GM12872 (cell line): ENCODE data around the gene SUSD5.
A peak's percentile ranks its signal among the peaks of the same experiment; 100 is the strongest.

ENCODE experiments used
- TF ChIP-seq, protein P1 (sequence below): IDR thresholded peaks from 3 replicates; pipeline ENCODE4 v1.5.1; 2011; ENCODE audit warnings: low read depth, mild to moderate bottlenecking, low read length, moderate library complexity; ENCODE audit not compliant: insufficient read depth

SUSD5 gene

DNA sequence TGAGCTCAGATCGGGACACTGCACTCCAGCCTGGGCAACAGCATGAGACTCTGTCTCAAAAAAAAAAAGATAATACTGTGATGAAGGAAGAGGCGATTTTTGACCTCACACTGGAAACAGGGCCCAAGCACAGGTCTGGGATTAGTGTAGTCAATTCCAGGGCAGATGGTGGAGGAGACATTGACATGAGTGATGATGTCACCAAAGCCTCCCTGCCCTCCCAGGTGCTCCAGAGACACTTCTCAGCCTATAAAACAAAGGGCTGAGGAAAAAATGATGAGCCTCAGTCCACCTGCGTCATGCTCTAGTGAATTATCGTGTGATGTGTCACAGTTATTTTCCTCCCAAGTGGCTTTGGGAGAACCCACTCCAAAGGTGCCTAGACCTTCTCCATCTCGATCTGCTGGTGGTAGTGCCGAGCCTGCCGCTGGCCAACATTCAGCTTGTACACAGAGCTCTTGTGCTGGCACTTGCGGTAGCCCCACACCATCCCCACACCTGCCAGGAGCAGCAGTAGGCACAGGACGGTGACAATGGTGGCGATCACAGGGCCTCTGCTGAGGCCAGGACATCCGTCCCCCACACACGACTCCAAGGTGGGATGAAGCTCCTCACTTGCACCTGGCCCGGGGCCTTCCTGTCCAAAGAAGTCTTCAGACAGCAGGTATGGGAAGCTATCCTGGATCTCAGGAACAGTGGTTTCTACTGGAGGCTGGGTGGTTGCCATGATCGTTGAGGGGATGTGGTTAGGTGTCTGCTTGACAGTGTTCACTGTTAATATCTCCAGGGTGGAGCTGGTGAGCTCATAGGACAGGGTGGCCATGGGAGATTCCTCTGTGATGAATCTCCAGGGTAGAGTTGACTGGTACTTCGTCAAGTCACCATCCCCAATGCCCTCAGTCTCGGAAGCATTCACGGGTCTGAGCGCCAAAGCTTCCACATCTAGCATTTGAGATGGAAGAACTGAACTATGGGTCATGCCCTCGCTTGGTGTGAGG is 65.9 kb downstream of the SUSD5 start:
- TF ChIP-seq, protein P1, sequence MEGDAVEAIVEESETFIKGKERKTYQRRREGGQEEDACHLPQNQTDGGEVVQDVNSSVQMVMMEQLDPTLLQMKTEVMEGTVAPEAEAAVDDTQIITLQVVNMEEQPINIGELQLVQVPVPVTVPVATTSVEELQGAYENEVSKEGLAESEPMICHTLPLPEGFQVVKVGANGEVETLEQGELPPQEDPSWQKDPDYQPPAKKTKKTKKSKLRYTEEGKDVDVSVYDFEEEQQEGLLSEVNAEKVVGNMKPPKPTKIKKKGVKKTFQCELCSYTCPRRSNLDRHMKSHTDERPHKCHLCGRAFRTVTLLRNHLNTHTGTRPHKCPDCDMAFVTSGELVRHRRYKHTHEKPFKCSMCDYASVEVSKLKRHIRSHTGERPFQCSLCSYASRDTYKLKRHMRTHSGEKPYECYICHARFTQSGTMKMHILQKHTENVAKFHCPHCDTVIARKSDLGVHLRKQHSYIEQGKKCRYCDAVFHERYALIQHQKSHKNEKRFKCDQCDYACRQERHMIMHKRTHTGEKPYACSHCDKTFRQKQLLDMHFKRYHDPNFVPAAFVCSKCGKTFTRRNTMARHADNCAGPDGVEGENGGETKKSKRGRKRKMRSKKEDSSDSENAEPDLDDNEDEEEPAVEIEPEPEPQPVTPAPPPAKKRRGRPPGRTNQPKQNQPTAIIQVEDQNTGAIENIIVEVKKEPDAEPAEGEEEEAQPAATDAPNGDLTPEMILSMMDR = no peak

DNA sequence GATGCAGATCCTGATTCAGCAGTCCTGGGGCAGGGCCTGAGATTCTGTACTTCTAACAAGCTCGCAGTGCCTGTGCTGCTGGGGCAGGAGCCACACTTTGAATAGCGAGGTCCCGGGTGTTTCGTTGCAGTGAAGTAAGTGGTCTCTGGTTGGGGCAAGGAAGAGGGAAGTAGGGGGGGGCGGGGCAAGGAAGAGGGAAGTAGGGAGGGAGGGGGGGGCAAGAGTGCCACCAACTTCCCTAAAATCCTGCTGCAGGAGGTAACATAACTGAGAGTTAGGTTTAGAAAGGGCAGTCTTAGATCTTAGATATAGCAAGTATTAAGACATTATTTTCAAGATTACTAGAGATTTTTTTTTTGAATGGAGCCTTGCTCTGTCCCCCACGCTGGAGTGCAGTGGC is 69.3 kb downstream of the SUSD5 start:
- TF ChIP-seq, protein P1 = no peak

DNA sequence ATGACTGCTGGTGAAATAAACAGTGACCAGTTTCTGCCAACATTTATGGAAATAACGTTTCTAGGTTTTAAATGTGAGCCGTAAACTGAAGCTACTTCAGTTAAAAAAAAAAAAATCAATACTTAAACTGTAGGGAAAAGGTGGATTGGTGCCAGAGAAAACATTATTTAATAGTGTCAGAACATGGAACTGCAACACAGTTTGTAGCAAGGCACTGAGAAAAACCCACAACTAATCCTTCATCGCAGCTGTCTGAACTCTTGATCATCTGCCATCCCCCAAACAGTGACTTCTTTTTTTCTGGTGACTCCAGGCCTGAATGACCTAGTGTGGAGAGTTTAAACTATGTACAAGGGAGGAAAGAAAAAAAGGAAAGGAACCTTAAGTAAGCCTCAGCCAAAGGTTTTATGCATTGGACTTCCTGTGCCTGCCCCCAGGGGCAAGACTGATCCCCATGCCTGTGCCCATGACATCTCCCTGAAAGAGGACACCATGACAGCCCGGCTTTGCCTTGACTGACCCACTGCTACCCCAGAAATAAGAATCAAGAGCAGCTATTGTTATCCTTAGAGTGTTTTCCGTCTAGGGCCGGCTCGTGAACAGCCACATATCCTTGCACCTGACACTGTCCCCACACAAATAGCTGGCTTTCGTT is 71.7 kb downstream of the SUSD5 start:
- TF ChIP-seq, protein P1 = no peak

DNA sequence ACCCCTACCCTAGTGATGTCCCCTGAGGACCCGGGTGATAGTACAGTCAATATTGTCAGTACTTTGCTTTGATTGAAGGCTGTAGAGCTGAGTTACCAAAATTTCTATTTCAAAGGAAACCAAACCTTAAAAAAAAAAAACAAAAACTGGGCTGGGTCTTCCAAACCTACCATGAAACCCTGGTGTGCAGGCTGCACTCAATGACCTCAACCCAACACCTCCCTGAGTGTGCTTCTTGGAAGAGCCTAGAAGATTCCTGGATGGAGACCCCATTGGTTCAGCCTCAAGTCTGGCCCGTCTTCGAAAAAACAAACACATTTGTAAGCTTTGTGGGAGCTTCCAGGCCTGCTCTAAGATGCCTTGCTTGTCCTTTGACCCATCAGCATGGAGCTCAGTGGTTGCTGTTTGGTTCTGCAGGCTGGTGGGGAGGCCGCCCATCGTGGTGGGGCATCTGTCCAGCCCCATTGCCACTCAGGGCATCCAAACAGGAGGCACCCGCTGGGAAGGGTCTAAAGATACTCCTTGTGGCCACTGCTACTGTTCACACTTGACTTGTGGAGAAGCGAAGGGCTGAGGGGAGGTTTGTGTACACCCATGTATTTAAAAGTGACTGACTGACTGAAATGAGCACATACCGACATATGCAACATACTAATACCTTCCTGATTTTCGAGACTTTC is 72.6 kb downstream of the SUSD5 start:
- TF ChIP-seq, protein P1 = no peak

DNA sequence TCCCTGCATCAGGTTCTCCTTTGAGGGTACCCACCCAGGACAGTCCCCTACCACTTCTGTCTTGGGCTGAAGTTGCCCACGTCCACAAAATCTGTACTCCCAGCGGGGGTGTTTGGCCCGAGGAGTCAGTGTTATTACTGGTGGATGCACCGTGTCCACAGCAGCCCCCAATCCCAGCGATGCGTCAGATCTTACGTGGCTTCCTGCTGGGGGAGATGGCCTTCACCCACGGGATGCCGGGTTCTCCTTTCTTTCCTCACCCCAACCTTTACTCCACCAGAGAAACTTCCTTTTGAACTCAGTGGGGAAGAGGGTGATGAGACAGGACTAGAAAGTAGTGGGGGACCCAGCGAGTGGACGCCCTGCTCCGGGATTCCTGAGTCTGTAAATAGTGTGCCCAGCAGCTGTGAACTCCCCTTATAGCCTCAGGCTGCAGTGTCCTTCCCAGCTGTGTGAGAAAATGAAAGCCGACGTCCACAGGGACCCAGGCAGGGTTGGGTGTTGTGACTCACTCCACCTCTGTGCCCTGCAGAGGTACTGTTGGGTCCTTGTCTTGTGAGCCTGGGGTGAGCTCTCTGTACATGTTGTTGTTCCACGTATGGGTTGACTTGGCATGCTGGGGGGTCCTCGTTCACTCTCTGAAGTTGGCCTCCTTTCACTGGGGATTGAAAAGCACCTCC is 73.2 kb downstream of the SUSD5 start:
- TF ChIP-seq, protein P1 = no peak

DNA sequence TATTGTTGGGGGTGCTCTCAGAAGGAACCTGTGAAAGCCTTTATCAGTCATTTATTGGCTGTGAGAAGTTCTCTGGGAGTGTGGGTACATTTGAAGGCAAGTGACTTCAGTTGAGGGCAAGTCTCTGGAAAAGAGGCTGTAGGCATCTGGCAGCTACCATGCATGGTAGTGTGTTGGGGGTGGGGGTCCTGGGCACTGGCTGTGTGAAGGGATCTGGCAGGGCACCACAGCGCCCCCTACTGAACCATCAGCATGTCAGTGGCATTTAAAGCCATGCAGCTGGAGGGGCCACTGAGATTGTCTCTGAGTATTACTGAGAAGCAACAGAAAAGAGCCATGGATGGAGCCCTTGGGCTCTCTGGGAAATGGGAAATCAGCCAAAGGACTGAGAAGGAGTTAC is 74.2 kb downstream of the SUSD5 start:
- TF ChIP-seq, protein P1 = peak; percentile 72
